ENCODE results near the gene TMEM204.

The TMEM204 gene

DNA sequence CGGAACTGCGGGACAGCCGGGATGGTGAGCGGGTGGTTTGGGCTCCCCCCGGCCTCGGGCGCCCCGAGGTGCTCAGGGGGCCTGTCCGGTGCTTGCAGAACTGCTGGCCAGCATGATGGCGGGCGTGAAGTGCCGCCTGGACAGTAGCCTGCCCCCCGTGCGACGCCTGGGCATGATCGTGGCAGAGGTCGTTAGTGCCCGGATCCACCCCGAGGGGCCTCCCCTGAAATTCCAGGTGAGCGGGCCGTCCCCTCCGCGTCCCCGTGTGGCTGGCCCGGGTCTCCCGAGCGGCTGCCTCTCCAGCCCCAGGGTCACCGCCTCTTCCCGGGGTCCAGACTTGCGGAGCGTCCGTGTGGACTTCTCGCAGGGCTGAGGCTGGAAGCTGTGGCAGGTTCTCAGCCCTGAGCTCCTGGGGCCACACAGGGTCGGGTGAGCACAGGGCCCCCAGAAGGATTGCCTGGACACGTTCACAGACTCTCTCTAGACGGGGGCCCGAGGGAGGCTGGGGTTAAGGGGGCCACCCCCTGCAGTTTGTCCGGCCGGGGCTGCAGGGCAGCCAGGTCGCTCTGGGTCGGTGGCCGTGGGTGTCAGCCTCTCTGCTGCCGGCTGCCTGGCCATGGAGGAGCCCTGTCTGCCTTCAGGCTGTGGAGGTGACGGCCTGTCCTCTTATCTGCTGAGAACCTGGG is 32.9 kb upstream of the TMEM204 start:
- Histone ChIP-seq H2AFZ (ENCODE audit: low read depth, low read length) (no peak overlapping the region), H3K36me3 (replicated peaks; ENCODE audit: low read depth, low read length) (peaks cover 35% of the 10 kb centered on the region), H3K9ac (ENCODE audit: low read length) (no peak overlapping the region)

DNA sequence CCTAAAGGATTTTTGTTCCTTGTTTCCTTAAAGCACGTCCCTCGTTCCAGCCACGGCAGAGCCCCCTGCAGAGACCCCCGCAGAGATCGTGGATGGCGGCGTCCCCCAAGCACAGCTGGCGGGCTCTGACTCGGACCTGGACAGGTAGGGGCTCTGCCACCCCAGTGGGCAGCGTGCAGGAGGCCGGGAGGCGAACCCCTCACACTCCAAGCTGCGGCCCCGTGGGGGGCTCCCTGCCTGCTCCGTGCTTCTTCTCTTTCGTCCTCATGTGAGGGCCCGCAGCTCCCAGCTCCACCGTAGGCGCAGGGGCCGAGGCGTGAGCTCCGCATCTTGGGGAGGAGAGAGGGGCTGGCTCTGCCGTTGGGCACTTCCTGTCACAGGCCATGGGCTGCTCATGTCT is 31.8 kb upstream of the TMEM204 start:
- Histone ChIP-seq H3K27me3 (ENCODE audit: low read depth, low read length) (no peaks in the 10 kb centered on the region), H3K4me3 (ENCODE audit: low read length) (no peak overlapping the region), H3K27ac (ENCODE audit: low read length) (no peak overlapping the region), H3K79me2 (ENCODE audit: low read length) (no peaks in the 10 kb centered on the region), H3K9ac (ENCODE audit: low read length) (no peak overlapping the region), H3K9me3 (ENCODE audit: insufficient read depth, low read length) (no peaks in the 10 kb centered on the region), H3K36me3 (replicated peaks; ENCODE audit: low read depth, low read length) (peaks cover 33% of the 10 kb centered on the region), H2AFZ (ENCODE audit: low read depth, low read length) (no peak overlapping the region), H4K20me1 (ENCODE audit: insufficient read depth, low read length) (no peaks in the 10 kb centered on the region), H3K4me1 (ENCODE audit: low read length) (no peaks in the 10 kb centered on the region), H3K4me2 (ENCODE audit: low read length) (no peak overlapping the region)
- TF ChIP-seq EZH2phosphoT487 (IDR thresholded peaks at IDR 0.05; ENCODE audit: low read depth), result no peak
- TF ChIP-seq, protein P1, sequence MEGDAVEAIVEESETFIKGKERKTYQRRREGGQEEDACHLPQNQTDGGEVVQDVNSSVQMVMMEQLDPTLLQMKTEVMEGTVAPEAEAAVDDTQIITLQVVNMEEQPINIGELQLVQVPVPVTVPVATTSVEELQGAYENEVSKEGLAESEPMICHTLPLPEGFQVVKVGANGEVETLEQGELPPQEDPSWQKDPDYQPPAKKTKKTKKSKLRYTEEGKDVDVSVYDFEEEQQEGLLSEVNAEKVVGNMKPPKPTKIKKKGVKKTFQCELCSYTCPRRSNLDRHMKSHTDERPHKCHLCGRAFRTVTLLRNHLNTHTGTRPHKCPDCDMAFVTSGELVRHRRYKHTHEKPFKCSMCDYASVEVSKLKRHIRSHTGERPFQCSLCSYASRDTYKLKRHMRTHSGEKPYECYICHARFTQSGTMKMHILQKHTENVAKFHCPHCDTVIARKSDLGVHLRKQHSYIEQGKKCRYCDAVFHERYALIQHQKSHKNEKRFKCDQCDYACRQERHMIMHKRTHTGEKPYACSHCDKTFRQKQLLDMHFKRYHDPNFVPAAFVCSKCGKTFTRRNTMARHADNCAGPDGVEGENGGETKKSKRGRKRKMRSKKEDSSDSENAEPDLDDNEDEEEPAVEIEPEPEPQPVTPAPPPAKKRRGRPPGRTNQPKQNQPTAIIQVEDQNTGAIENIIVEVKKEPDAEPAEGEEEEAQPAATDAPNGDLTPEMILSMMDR (IDR thresholded peaks at IDR 0.05; ENCODE audit: low read depth, low read length), result no peak

More for the DNA sequence above, 32.9 kb upstream of the TMEM204 start:
- Histone ChIP-seq H3K79me2 (ENCODE audit: low read length) (peaks cover under 1% of the 10 kb centered on the region; the same call in 1 of the 2 replicates), H3K4me3 (ENCODE audit: low read length) (no peak overlapping the region), H3K27me3 (ENCODE audit: low read depth, low read length) (no peaks in the 10 kb centered on the region), H4K20me1 (ENCODE audit: insufficient read depth, low read length) (no peaks in the 10 kb centered on the region), H3K4me2 (ENCODE audit: low read length) (no peak overlapping the region), H3K4me1 (ENCODE audit: low read length) (no peaks in the 10 kb centered on the region), H3K9me3 (ENCODE audit: insufficient read depth, low read length) (no peaks in the 10 kb centered on the region), H3K27ac (ENCODE audit: low read length) (no peak overlapping the region)
- TF ChIP-seq, protein P1 (IDR thresholded peaks at IDR 0.05; ENCODE audit: low read depth, low read length), result no peak
- no peak for TF ChIP-seq EZH2phosphoT487 (IDR thresholded peaks at IDR 0.05; ENCODE audit: low read depth)

DNA sequence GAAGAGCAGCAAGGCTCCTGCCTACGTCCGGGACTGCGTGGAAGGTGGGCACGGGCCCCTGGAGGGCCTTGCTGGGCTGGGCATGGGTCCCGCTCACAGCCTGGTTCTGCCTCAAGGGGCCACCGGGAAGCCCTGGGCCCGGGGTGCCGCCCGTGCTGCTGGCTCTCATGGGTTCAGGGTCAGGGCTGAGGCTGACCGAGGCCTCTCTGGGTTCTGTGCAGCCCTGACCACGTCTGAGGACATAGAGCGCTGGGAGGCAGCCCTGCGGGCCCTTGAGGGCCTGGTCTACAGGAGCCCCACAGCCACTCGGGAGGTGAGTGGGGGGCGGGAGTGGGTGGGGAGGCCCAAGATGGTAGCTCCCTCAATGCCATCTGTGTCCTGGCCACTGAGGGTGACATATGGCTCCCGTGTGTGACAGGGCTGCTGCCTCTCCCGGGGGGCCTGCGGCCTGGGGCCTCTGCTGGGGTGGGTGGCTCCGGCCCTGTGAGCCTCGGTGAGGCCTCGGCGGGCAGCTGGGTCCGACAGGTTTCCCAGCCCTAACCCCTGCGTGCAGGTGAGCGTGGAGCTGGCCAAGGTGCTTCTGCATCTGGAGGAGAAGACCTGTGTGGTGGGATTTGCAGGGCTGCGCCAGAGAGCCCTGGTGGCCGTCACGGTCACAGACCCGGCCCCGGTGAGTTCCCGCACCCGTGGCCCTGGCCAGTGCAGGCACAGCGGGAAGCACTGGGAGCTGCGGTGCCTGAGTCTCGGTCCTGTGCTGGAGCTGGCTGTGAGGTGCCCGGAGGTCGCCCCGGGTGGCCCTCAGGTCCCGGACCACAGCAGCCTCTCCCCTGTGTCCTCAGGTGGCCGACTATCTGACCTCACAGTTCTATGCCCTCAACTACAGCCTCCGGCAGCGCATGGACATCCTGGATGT is 31.1 kb upstream of the TMEM204 start:
- no peak overlapping the region for H3K9ac ChIP-seq (ENCODE audit: low read length)
- H3K27ac ChIP-seq (ENCODE audit: low read length), result no peak overlapping the region
- no peak for TF ChIP-seq EZH2phosphoT487 (IDR thresholded peaks at IDR 0.05; ENCODE audit: low read depth)
- TF ChIP-seq, protein P1 (IDR thresholded peaks at IDR 0.05; ENCODE audit: low read depth, low read length), result no peak
- H3K9me3 ChIP-seq (ENCODE audit: insufficient read depth, low read length), result no peaks in the 10 kb centered on the region
- no peak overlapping the region for H3K4me2 ChIP-seq (ENCODE audit: low read length)
- H3K36me3 ChIP-seq (replicated peaks; ENCODE audit: low read depth, low read length), result peaks cover 27% of the 10 kb centered on the region
- no peaks in the 10 kb centered on the region for H3K4me1 ChIP-seq (ENCODE audit: low read length)
- H3K4me3 ChIP-seq (ENCODE audit: low read length), result no peak overlapping the region
- H2AFZ ChIP-seq (ENCODE audit: low read depth, low read length), result no peak overlapping the region
- H3K79me2 ChIP-seq (ENCODE audit: low read length), result no peaks in the 10 kb centered on the region
- no peaks in the 10 kb centered on the region for H4K20me1 ChIP-seq (ENCODE audit: insufficient read depth, low read length)
- H3K27me3 ChIP-seq (ENCODE audit: low read depth, low read length), result no peaks in the 10 kb centered on the region
